Natural killer cell (primary cell): ENCODE measurements around the gene CDH8. TPM values are rescaled to one million over a fixed set of nuclear protein-coding genes. Genes with fewer than 3 reads are reported as not detected.

Experiments used
- ATAC-seq, 3 donors: fragments of 150-1000 bp in 2 of 3; fragments of 200-7000 bp in 1 of 3; cut with Tn5 transposase; 1 replicate in 1 of 3; 2 replicates in 2 of 3; pipeline ENCODE4 v1.10.0; 2021; ENCODE audit warnings: mild to moderate bottlenecking in 2 of 3, moderate library complexity in 2 of 3
- DNase-seq, 2 donors: peaks; one replicate each; pipeline versions ENCODE4 v3.0.0 to v3.0.0-alpha.2; 2013 to 2021; ENCODE audit warnings: mixed read lengths in 1 of 2
- H3K27ac ChIP-seq: one replicate; pipeline ENCODE4 v1.5.1; 2013; ENCODE audit warnings: mild to moderate bottlenecking, low read length
- H3K27me3 ChIP-seq: one replicate; pipeline ENCODE4 v1.6.1; 2013; ENCODE audit warnings: low read length; ENCODE audit not compliant: control insufficient read depth, insufficient read depth
- H3K36me3 ChIP-seq: one replicate; pipeline ENCODE4 v1.6.1; 2013; ENCODE audit warnings: low read length; ENCODE audit not compliant: control insufficient read depth, insufficient read depth
- H3K4me1 ChIP-seq: one replicate; pipeline ENCODE4 v1.6.1; 2013; ENCODE audit warnings: low read length; ENCODE audit not compliant: control insufficient read depth, insufficient read depth
- H3K4me3 ChIP-seq: one replicate; pipeline ENCODE4 v1.5.1; 2013; ENCODE audit warnings: low read length
- H3K9me3 ChIP-seq: one replicate; pipeline ENCODE4 v1.6.1; 2013; ENCODE audit warnings: low read length; ENCODE audit not compliant: control insufficient read depth, insufficient read depth
- H3K27ac Mint-ChIP-seq, 2 donors: one replicate each; pipeline ENCODE4 v1.8.0; 2022; ENCODE audit warnings: mild to moderate bottlenecking in 2 of 2, mixed read lengths in 2 of 2, moderate library complexity in 1 of 2
- H3K27me3 Mint-ChIP-seq, 2 donors: one replicate each; pipeline ENCODE4 v1.8.0; 2022; ENCODE audit warnings: low read depth in 2 of 2, mixed read lengths in 2 of 2
- H3K36me3 Mint-ChIP-seq: one replicate; pipeline ENCODE4 v1.8.0; 2022; ENCODE audit warnings: mixed read lengths
- H3K4me1 Mint-ChIP-seq, 2 donors: one replicate each; pipeline ENCODE4 v1.8.0; 2022; ENCODE audit warnings: mixed read lengths in 2 of 2
- H3K4me3 Mint-ChIP-seq: one replicate; pipeline ENCODE4 v1.8.0; 2022; ENCODE audit warnings: mild to moderate bottlenecking, moderate library complexity, mixed read lengths
- H3K9me3 Mint-ChIP-seq, 2 donors: one replicate each; pipeline ENCODE4 v1.8.0; 2022; ENCODE audit warnings: mixed read lengths in 2 of 2
- WGBS: methylation state at CpG from one replicate; pipeline ENCODE4 v1.1.7; 2013; ENCODE audit warnings: missing lambda C conversion rate; ENCODE audit not compliant: insufficient coverage; 5-methylcytosine and 5-hydroxymethylcytosine counted together
- intact Hi-C: fragments of 100-400 bp; cut with micrococcal nuclease; formaldehyde crosslinking; loops from one replicate; pipeline ENCODE4 v1.14.2; 2022
- total RNA-seq, 4 donors: library from RNA; stranded (reverse); fragments of 120-200 nt in 1 of 4; gene quantifications; one replicate each; pipeline versions ENCODE4 v1.2.3 to v1.2.4, GENCODE V29; 2013 to 2022
- TF ChIP-seq, protein P1 (sequence below): fragments of 200-600 bp; IDR thresholded peaks from one replicate; pipeline ENCODE4 v1.8.0; 2022; ENCODE audit warnings: antibody characterized with exemption

CDH8 gene
- total RNA-seq, 3 donors from 2014 or later (not counting 1 experiment from before 2014, with no cell fraction given) = not detected

DNA sequence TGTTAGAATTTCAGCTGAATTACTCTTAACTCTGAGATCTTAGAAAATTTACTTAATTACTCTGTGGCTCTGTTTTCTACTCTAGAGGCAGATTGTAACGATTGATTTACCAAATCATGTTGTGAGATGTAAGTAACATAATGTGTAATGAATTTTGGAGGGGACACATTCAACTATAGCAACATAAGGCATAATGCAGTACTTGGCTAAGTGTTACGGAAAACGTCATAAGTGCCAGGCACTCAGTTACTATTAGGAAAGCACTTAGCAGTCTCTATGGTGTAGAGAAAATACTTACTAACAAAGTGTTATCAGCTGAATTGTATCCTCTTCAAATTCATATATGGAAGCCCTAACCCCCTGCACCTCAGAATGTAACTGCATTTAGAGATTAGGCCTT, 40.6 kb upstream of the CDH8 start:
- H3K36me3 Mint-ChIP-seq = no peaks in the 10 kb centered on the region
- no peaks in the 10 kb centered on the region for H3K27me3 Mint-ChIP-seq
- WGBS = 74% methylated on average over 3 of the region's 3 CpGs
- intact Hi-C loops = no loop called here
- TF ChIP-seq, protein P1, sequence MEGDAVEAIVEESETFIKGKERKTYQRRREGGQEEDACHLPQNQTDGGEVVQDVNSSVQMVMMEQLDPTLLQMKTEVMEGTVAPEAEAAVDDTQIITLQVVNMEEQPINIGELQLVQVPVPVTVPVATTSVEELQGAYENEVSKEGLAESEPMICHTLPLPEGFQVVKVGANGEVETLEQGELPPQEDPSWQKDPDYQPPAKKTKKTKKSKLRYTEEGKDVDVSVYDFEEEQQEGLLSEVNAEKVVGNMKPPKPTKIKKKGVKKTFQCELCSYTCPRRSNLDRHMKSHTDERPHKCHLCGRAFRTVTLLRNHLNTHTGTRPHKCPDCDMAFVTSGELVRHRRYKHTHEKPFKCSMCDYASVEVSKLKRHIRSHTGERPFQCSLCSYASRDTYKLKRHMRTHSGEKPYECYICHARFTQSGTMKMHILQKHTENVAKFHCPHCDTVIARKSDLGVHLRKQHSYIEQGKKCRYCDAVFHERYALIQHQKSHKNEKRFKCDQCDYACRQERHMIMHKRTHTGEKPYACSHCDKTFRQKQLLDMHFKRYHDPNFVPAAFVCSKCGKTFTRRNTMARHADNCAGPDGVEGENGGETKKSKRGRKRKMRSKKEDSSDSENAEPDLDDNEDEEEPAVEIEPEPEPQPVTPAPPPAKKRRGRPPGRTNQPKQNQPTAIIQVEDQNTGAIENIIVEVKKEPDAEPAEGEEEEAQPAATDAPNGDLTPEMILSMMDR = no peak
- no peak for ATAC-seq
- Histone ChIP-seq H3K27me3 (no peaks in the 10 kb centered on the region), H3K9me3 (no peaks in the 10 kb centered on the region), H3K36me3 (no peaks in the 10 kb centered on the region), H3K4me3 (no peak overlapping the region), H3K27ac (no peak overlapping the region), H3K4me1 (no peaks in the 10 kb centered on the region)
- H3K4me1 Mint-ChIP-seq = no peaks in the 10 kb centered on the region
- DNase-seq = no peak
- H3K4me3 Mint-ChIP-seq = no peak overlapping the region
- peaks cover 8 to 21% of the 10 kb centered on the region in 2 donors for H3K9me3 Mint-ChIP-seq
- H3K27ac Mint-ChIP-seq = no peak overlapping the region

DNA sequence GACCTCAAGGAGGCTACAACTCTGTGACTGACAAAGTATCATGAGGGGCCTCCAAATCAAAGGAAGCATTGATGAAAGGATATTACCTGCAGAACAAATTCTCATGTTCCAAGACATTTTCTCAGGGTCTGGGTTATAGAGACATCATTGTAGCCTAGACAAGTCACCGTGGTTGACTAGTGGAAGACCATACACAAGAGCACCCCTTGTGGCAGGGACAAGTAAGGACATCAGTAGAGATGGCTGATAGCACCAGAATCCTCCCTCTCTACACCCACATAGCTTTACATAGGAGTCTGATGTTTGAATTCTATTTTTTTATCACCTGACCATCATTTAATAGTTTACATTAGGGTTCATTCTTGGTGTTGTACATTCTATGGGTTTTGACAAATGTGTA, 32.5 kb upstream of the CDH8 start:
- no peaks in the 10 kb centered on the region for H3K27me3 Mint-ChIP-seq
- H3K27ac Mint-ChIP-seq = no peak overlapping the region
- intact Hi-C loops = no loop called here
- ATAC-seq (no peak), DNase-seq (no peak)
- no peaks in the 10 kb centered on the region for H3K36me3 ChIP-seq
- H3K4me1 Mint-ChIP-seq = no peaks in the 10 kb centered on the region
- no peak overlapping the region for H3K4me3 ChIP-seq
- H3K27ac ChIP-seq = no peak overlapping the region
- H3K4me3 Mint-ChIP-seq = no peak overlapping the region
- no peaks in the 10 kb centered on the region for H3K4me1 ChIP-seq
- no peaks in the 10 kb centered on the region for H3K36me3 Mint-ChIP-seq
- H3K9me3 ChIP-seq = no peaks in the 10 kb centered on the region
- 100% methylated on average over 1 of the region's 1 CpG for WGBS
- TF ChIP-seq, protein P1 = no peak
- peaks cover 9 to 11% of the 10 kb centered on the region in 2 donors for H3K9me3 Mint-ChIP-seq
- H3K27me3 ChIP-seq = no peaks in the 10 kb centered on the region

DNA sequence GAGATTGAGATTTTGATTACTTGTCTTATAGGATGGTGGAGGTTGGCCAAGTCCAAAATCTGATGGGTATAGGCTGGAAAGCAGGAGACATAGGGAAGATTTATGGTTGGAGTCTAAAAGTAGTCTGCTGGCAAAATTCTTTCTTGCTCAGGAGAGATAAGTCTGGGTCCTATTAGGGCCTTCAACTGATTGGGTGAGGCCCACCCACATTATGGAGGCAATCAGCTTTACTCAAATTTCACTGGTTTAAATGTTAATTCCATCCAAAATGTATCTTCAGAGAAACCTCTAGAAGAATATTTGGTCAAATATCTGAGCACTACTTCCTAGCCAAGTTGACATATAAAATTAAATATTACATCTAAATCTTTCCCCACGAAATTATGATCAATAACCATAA, 31.7 kb upstream of the CDH8 start:
- no peak for DNase-seq
- Mint-ChIP-seq H3K9me3 (peaks cover 9 to 11% of the 10 kb centered on the region in 2 donors), H3K36me3 (no peaks in the 10 kb centered on the region), H3K4me3 (no peak overlapping the region), H3K27me3 (no peaks in the 10 kb centered on the region), H3K4me1 (no peaks in the 10 kb centered on the region), H3K27ac (no peak overlapping the region)
- H3K9me3 ChIP-seq = no peaks in the 10 kb centered on the region
- intact Hi-C loops = no loop called here
- no peaks in the 10 kb centered on the region for H3K36me3 ChIP-seq
- no CpG with 5 or more reads among the region's 1 CpG for WGBS
- no peaks in the 10 kb centered on the region for H3K27me3 ChIP-seq
- TF ChIP-seq, protein P1 = no peak
- H3K27ac ChIP-seq = no peak overlapping the region
- no peak overlapping the region for H3K4me3 ChIP-seq
- H3K4me1 ChIP-seq = no peaks in the 10 kb centered on the region
- no peak for ATAC-seq

DNA sequence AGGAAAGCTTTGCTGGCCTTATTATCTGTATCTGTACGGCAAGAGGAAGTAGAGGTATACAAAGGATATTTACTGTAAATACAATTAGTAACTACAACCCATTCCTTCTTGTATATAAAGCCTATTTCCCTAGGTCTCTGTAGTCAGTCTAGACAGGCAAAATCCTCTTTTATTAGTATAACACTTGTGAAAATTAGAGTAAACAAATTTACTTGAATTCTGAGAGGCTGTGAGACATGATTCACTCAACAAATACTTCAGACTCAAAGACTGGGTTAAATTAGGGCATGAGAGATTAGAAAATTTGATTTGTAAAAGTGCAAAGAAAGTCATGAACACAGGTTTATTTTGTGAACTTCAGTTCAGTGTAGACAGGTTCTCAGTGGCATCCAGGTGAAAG, 30.9 kb upstream of the CDH8 start:
- H3K4me1 Mint-ChIP-seq = no peaks in the 10 kb centered on the region
- H3K27ac ChIP-seq = no peak overlapping the region
- no peaks in the 10 kb centered on the region for H3K4me1 ChIP-seq
- no peaks in the 10 kb centered on the region for H3K36me3 Mint-ChIP-seq
- ATAC-seq = no peak
- WGBS = no CpG with 5 or more reads among the region's 1 CpG
- H3K4me3 ChIP-seq = no peak overlapping the region
- H3K4me3 Mint-ChIP-seq = no peak overlapping the region
- intact Hi-C loops = no loop called here
- TF ChIP-seq, protein P1 = no peak
- H3K9me3 Mint-ChIP-seq = peaks cover 6% of the 10 kb centered on the region in 2 donors
- H3K27me3 ChIP-seq = no peaks in the 10 kb centered on the region
- H3K27ac Mint-ChIP-seq = no peak overlapping the region
- no peak for DNase-seq
- no peaks in the 10 kb centered on the region for H3K27me3 Mint-ChIP-seq
- H3K9me3 ChIP-seq = no peaks in the 10 kb centered on the region
- no peaks in the 10 kb centered on the region for H3K36me3 ChIP-seq
